CD14-positive monocyte (primary cell): ENCODE results near the gene ARHGEF35. TPM values are rescaled to one million over a fixed set of nuclear protein-coding genes. Genes with fewer than 3 reads are reported as not detected.
"Not testable (repeated sequence)": the region's sequence is repeated elsewhere in the genome, so short reads cannot be mapped to it uniquely, and the experiment has no call there.

Experiments used
- DNase-seq, 3 donors: peaks; one replicate each; pipeline ENCODE4 v3.0.0-alpha.2; 2011 to 2022
- H2AFZ ChIP-seq: 2 replicates; pipeline ENCODE4 v1.6.0; 2012; ENCODE audit warnings: mild to moderate bottlenecking, low read depth, low read length, inconsistent platforms; ENCODE audit not compliant: insufficient read depth, poor library complexity, severe bottlenecking
- H3K27ac ChIP-seq, 2 donors: 1 replicate in 1 of 2; 2 replicates in 1 of 2; pipeline ENCODE4 v1.5.1; 2012 to 2013; ENCODE audit warnings: low read length in 2 of 2, control low read depth in 1 of 2, inconsistent platforms in 1 of 2, low read depth in 1 of 2, mild to moderate bottlenecking in 1 of 2
- H3K27me3 ChIP-seq, 2 donors: one replicate each; pipeline versions ENCODE4 v1.6.0 to v1.6.1; 2011 to 2013; ENCODE audit warnings: low read length in 2 of 2; ENCODE audit not compliant: control insufficient read depth in 2 of 2, insufficient read depth in 2 of 2
- H3K36me3 ChIP-seq, 2 donors: replicated peaks in 1 of 2; 1 replicate in 1 of 2; 2 replicates in 1 of 2; pipeline versions ENCODE4 v1.5.1 to v1.6.1; 2012 to 2013; ENCODE audit warnings: low read length in 2 of 2, control low read depth in 1 of 2, inconsistent platforms in 1 of 2, mild to moderate bottlenecking in 1 of 2; ENCODE audit not compliant: insufficient read depth in 2 of 2, control insufficient read depth in 1 of 2
- H3K4me1 ChIP-seq, 2 donors: 1 replicate in 1 of 2; 2 replicates in 1 of 2; pipeline versions ENCODE4 v1.5.1 to v1.6.1; 2012 to 2013; ENCODE audit warnings: low read length in 2 of 2, control low read depth in 1 of 2, inconsistent platforms in 1 of 2, mild to moderate bottlenecking in 1 of 2, moderate library complexity in 1 of 2; ENCODE audit not compliant: insufficient read depth in 2 of 2, control insufficient read depth in 1 of 2
- H3K4me2 ChIP-seq: replicated peaks from 2 replicates; pipeline ENCODE3; 2012; ENCODE audit warnings: low read length, moderate library complexity, mild to moderate bottlenecking; ENCODE audit not compliant: poor library complexity, severe bottlenecking; ENCODE audit errors: extremely low read depth
- H3K4me3 ChIP-seq, 3 experiments: fragments of 200-600 bp in 1 of 3; sonication (generic) in 1 of 3; replicated peaks in 1 of 3; 1 replicate in 2 of 3; 2 replicates in 1 of 3; pipeline ENCODE4 v1.5.1; 2011 to 2013; ENCODE audit warnings: low read length in 3 of 3, mild to moderate bottlenecking in 3 of 3, control low read depth in 2 of 3, low read depth in 2 of 3, inconsistent platforms in 1 of 3, moderate library complexity in 1 of 3
- H3K79me2 ChIP-seq: 2 replicates; pipeline ENCODE4 v1.6.0; 2012; ENCODE audit warnings: mild to moderate bottlenecking, control low read depth, inconsistent platforms, low read length, moderate library complexity; ENCODE audit not compliant: insufficient read depth
- H3K9ac ChIP-seq: 2 replicates; pipeline ENCODE4 v1.6.0; 2017; ENCODE audit warnings: low read length, mild to moderate bottlenecking; ENCODE audit not compliant: insufficient read depth, poor library complexity, severe bottlenecking
- H3K9me3 ChIP-seq, 2 donors: replicated peaks in 1 of 2; 1 replicate in 1 of 2; 2 replicates in 1 of 2; pipeline versions ENCODE4 v1.5.1 to v1.6.1; 2012 to 2013; ENCODE audit warnings: low read length in 2 of 2, control low read depth in 1 of 2; ENCODE audit not compliant: control insufficient read depth in 1 of 2, insufficient read depth in 1 of 2
- H4K20me1 ChIP-seq: 2 replicates; pipeline ENCODE4 v1.6.0; 2012; ENCODE audit warnings: mild to moderate bottlenecking, low read length, control low read depth, moderate library complexity; ENCODE audit not compliant: insufficient read depth
- H3K27ac Mint-ChIP-seq, 7 donors: one replicate each; pipeline ENCODE4 v1.8.0; 2020; ENCODE audit warnings: mild to moderate bottlenecking in 7 of 7, mixed read lengths in 7 of 7, moderate library complexity in 6 of 7, inconsistent platforms in 2 of 7
- H3K27me3 Mint-ChIP-seq, 3 donors: one replicate each; pipeline ENCODE4 v1.8.0; 2021 to 2022; ENCODE audit warnings: low read depth in 3 of 3, mild to moderate bottlenecking in 3 of 3, mixed read lengths in 3 of 3, moderate library complexity in 3 of 3, inconsistent platforms in 1 of 3
- H3K36me3 Mint-ChIP-seq, 2 donors: one replicate each; pipeline ENCODE4 v1.8.0; 2020; ENCODE audit warnings: mixed read lengths in 2 of 2, inconsistent platforms in 1 of 2, mild to moderate bottlenecking in 1 of 2
- H3K4me1 Mint-ChIP-seq: one replicate; pipeline ENCODE4 v1.8.0; 2020; ENCODE audit warnings: mild to moderate bottlenecking, mixed read lengths
- H3K4me3 Mint-ChIP-seq, 2 donors: one replicate each; pipeline ENCODE4 v1.8.0; 2020; ENCODE audit warnings: mild to moderate bottlenecking in 2 of 2, mixed read lengths in 2 of 2, moderate library complexity in 1 of 2
- H3K9me3 Mint-ChIP-seq, 7 donors: one replicate each; pipeline ENCODE4 v1.8.0; 2020 to 2022; ENCODE audit warnings: mixed read lengths in 7 of 7, mild to moderate bottlenecking in 6 of 7, moderate library complexity in 6 of 7, inconsistent platforms in 2 of 7
- WGBS: methylation state at CpG from one replicate; pipeline ENCODE4 v1.1.5; 2013; ENCODE audit warnings: missing lambda C conversion rate; ENCODE audit not compliant: insufficient coverage; 5-methylcytosine and 5-hydroxymethylcytosine counted together
- intact Hi-C, 2 donors: fragments of 100-400 bp; cut with micrococcal nuclease; formaldehyde crosslinking; loops; one replicate each; pipeline versions ENCODE4 v1.15.0 to v1.15.1; 2023
- polyA minus RNA-seq: library from RNA; depleted of rRNA, polyadenylated mRNA; stranded (reverse); fragments of >200 nt; gene quantifications from 2 replicates; pipeline ENCODE4 v1.2.3, GENCODE V29; 2012
- polyA plus RNA-seq, 3 donors: library from polyadenylated mRNA; depleted of rRNA in 1 of 3; unstranded in 2 of 3; stranded (reverse) in 1 of 3; fragments of 300-500 nt in 2 of 3; fragments of >200 nt in 1 of 3; fragmentation: Illumina TruSeq in 2 of 3; gene quantifications; 1 replicate in 2 of 3; 2 replicates in 1 of 3; pipeline ENCODE4 v1.2.3, GENCODE V29; 2012 to 2021
- total RNA-seq, 12 experiments: library from RNA in 1 of 12; stranded (reverse) in 1 of 12; fragments of 120-200 nt in 1 of 12; gene quantifications; one replicate each; pipeline ENCODE4 v1.2.4 and lab custom pipeline; 2013 to 2026; ENCODE audit warnings: mixed read lengths in 6 of 12, inconsistent platforms in 1 of 12

ARHGEF35 gene
- total RNA-seq (2013), result 0.04 TPM
- polyA plus RNA-seq (under 1 TPM; 0.05 to 0.64 (median 0.10) TPM), polyA minus RNA-seq (not detected in 2 replicates), total RNA-seq (lab: John Stamatoyannopoulos, UW) (0 to 0.12 (median 0) reads per million in 11 experiments)

GRCh38 chr7:144195212-144195872, at the start of gene ARHGEF35:
Gene ARHGEF35 (minus strand): TSS chr7:144195833. CDS start chr7:144188383, 7,450 bp downstream.
- no CpG with 5 or more reads among the region's 51 CpGs for WGBS
- H3K4me1 Mint-ChIP-seq, H3K27ac ChIP-seq, H3K4me1 ChIP-seq, H3K27me3 Mint-ChIP-seq, DNase-seq, H3K36me3 Mint-ChIP-seq, H3K27ac Mint-ChIP-seq, H2AFZ ChIP-seq, H3K9me3 ChIP-seq, H3K4me2 ChIP-seq, H3K4me3 ChIP-seq, H3K36me3 ChIP-seq, H3K79me2 ChIP-seq, H3K27me3 ChIP-seq, intact Hi-C loops, H3K9me3 Mint-ChIP-seq, H3K4me3 Mint-ChIP-seq, H3K9ac ChIP-seq, H4K20me1 ChIP-seq: not testable (repeated sequence)

- H3K79me2 ChIP-seq, H3K27ac Mint-ChIP-seq, H3K9me3 Mint-ChIP-seq, intact Hi-C loops, H3K4me2 ChIP-seq, H3K27ac ChIP-seq, H3K36me3 ChIP-seq, H2AFZ ChIP-seq, H3K9ac ChIP-seq, H3K27me3 Mint-ChIP-seq, H4K20me1 ChIP-seq, H3K4me3 ChIP-seq, H3K4me3 Mint-ChIP-seq, H3K4me1 ChIP-seq, H3K36me3 Mint-ChIP-seq, DNase-seq, H3K9me3 ChIP-seq, H3K4me1 Mint-ChIP-seq, H3K27me3 ChIP-seq: not testable (repeated sequence)
- no CpG with 5 or more reads among the region's 2 CpGs for WGBS
Observed at GRCh38 chr7:144245372-144245771, 49.7 kb upstream of the ARHGEF35 start.

- H3K27me3 ChIP-seq, H2AFZ ChIP-seq, H3K27ac Mint-ChIP-seq, H3K27ac ChIP-seq, H3K36me3 Mint-ChIP-seq, H3K27me3 Mint-ChIP-seq, H3K9me3 ChIP-seq, H3K9ac ChIP-seq, H3K9me3 Mint-ChIP-seq, H4K20me1 ChIP-seq, H3K79me2 ChIP-seq, H3K4me1 ChIP-seq, H3K4me3 Mint-ChIP-seq, H3K36me3 ChIP-seq, H3K4me1 Mint-ChIP-seq, H3K4me3 ChIP-seq, intact Hi-C loops, H3K4me2 ChIP-seq, DNase-seq: not testable (repeated sequence)
- WGBS, result no CpG with 5 or more reads among the region's 2 CpGs
Observed at GRCh38 chr7:144239365-144239764, 43.7 kb upstream of the ARHGEF35 start, which contains the start of gene OR2A42. Gene OR2A42 (minus strand): TSS chr7:144239605. CDS start chr7:144232843, 6,762 bp downstream.

- H3K4me1 Mint-ChIP-seq, H3K9me3 ChIP-seq, DNase-seq, H3K27me3 Mint-ChIP-seq, H3K36me3 ChIP-seq, H4K20me1 ChIP-seq, H2AFZ ChIP-seq, H3K27me3 ChIP-seq, H3K4me1 ChIP-seq, H3K27ac Mint-ChIP-seq, H3K9ac ChIP-seq, H3K27ac ChIP-seq, intact Hi-C loops, H3K4me2 ChIP-seq, H3K9me3 Mint-ChIP-seq, H3K4me3 ChIP-seq, H3K79me2 ChIP-seq, H3K36me3 Mint-ChIP-seq, H3K4me3 Mint-ChIP-seq: not testable (repeated sequence)
- 100% methylated on average over 1 of the region's 2 CpGs for WGBS
Observed at GRCh38 chr7:144238530-144239082, 43.0 kb upstream of the ARHGEF35 start.
